K562 (cell line): ENCODE measurements around the gene ACSF3. TPM values are rescaled to one million over a fixed set of nuclear protein-coding genes. Genes with fewer than 3 reads are reported as not detected.

Experiments used
- ATF1 ChIP-seq, 2 experiments: fragments of 450-650 bp in 1 of 2; IDR thresholded peaks; 2 replicates each; pipeline ENCODE4 v1.6.1; 2016; ENCODE audit warnings: missing compliant biosample characterization in 1 of 2, missing genetic modification characterization in 1 of 2
- CEBPG ChIP-seq, 3 experiments: fragments of 200-800 bp in 1 of 3; sonication (Bioruptor generic) in 1 of 3; sonication (generic) in 1 of 3; formaldehyde crosslinking in 1 of 3; IDR thresholded peaks in 2 of 3; conservative IDR thresholded peaks in 1 of 3; 2 replicates each; pipeline versions ENCODE4 v1.6.1 to v1.8.0; 2016 to 2022; ENCODE audit warnings: missing compliant biosample characterization in 2 of 3, missing genetic modification characterization in 2 of 3, mild to moderate bottlenecking in 1 of 3, missing genetic modification reagents in 1 of 3
- EP300 ChIP-seq: IDR thresholded peaks from 2 replicates; pipeline ENCODE4 v1.6.1; 2012; ENCODE audit warnings: low read length, improper control_type of control experiment
- FUS ChIP-seq: fragments of 200-400 bp; formaldehyde crosslinking; optimal IDR thresholded peaks from 2 replicates; pipeline ENCODE3; 2017; ENCODE audit warnings: low read depth, low read length
- HMGN3 ChIP-seq: IDR thresholded peaks from 2 replicates; pipeline ENCODE4 v1.6.1; 2011; ENCODE audit warnings: borderline replicate concordance, low read depth, mild to moderate bottlenecking, mixed read lengths, low read length; ENCODE audit not compliant: insufficient read length; ENCODE audit errors: extremely low read depth
- MEIS2 ChIP-seq: fragments of 450-650 bp; IDR thresholded peaks from 2 replicates; pipeline ENCODE4 v1.6.1; 2014; ENCODE audit warnings: mild to moderate bottlenecking; ENCODE audit not compliant: partially characterized antibody
- MXD1 ChIP-seq: fragments of 250-450 bp; sonication (Bioruptor Pico); IDR thresholded peaks from 2 replicates; pipeline ENCODE4 v1.8.0; 2021; ENCODE audit warnings: borderline replicate concordance, mild to moderate bottlenecking, moderate library complexity; ENCODE audit not compliant: poor library complexity, severe bottlenecking
- NKRF ChIP-seq: fragments of 450-650 bp; IDR thresholded peaks from 2 replicates; pipeline ENCODE4 v1.6.1; 2016; ENCODE audit warnings: borderline replicate concordance
- RBM17 ChIP-seq: fragments of 200-400 bp; formaldehyde crosslinking; IDR thresholded peaks from 2 replicates; pipeline ENCODE4 v1.6.1; 2017; ENCODE audit warnings: low read depth, mild to moderate bottlenecking, low read length, borderline replicate concordance
- ZBTB7A ChIP-seq: IDR thresholded peaks from 2 replicates; pipeline ENCODE4 v1.6.1; 2011; ENCODE audit warnings: low read depth, mild to moderate bottlenecking, low read length, moderate library complexity, borderline replicate concordance; ENCODE audit not compliant: control insufficient read depth
- ZNF121 ChIP-seq: sonication (generic); formaldehyde crosslinking; conservative IDR thresholded peaks from 2 replicates; pipeline ENCODE4 v1.8.0; 2022; ENCODE audit warnings: missing genetic modification reagents
- ZNF133 ChIP-seq: fragments of 250-450 bp; sonication (Bioruptor Pico); IDR thresholded peaks from 2 replicates; pipeline ENCODE4 v1.4.0; 2020; ENCODE audit warnings: mild to moderate bottlenecking
- ZNF140 ChIP-seq: fragments of 250-450 bp; sonication (Bioruptor Pico); IDR thresholded peaks from 2 replicates; pipeline ENCODE4 v1.8.0; 2021; ENCODE audit warnings: moderate library complexity, mild to moderate bottlenecking, inconsistent platforms
- ZNF318 ChIP-seq, 2 experiments: fragments of 450-650 bp; IDR thresholded peaks; 2 replicates each; pipeline ENCODE4 v1.6.1; 2016; ENCODE audit warnings: mild to moderate bottlenecking in 2 of 2, borderline replicate concordance in 1 of 2, low read depth in 1 of 2, moderate library complexity in 1 of 2
- polyA plus RNA-seq, 8 experiments: library from polyadenylated mRNA; depleted of rRNA in 4 of 8; stranded (reverse) in 5 of 8; unstranded in 3 of 8; fragments of >200 nt; fragmentation: Nextera tagmentation in 2 of 8; fragmentation: Illumina TruSeq in 1 of 8; extraction: Ambion mirVana in 2 of 8; extraction: Trizol in 1 of 8; gene quantifications; 2 replicates each; pipeline versions ENCODE4 v1.2.1 to v1.2.3, GENCODE V29; 2011 to 2014; ENCODE audit warnings: inconsistent platforms in 1 of 8, missing spikeins in 1 of 8
- total RNA-seq, 7 experiments: library from RNA; depleted of rRNA in 6 of 7; stranded (reverse); fragments of >200 nt in 6 of 7; fragmentation: Illumina TruSeq in 2 of 7; extraction: Trizol in 2 of 7; gene quantifications; 2 replicates each; pipeline versions ENCODE4 v1.2.1 to v1.2.3, GENCODE V29; 2011 to 2021; ENCODE audit warnings: low replicate concordance in 1 of 7

Gene ACSF3
- total and polyA plus RNA-seq, 9 of the 15 experiments (the other 6 are each of a cell fraction or from before 2014, with no cell fraction given), result 0.77 to 32.8 (median 14.7) TPM

GRCh38 chr16:89170346-89171215 lies 76.9 kb downstream of the ACSF3 start (continued):
- TF ChIP-seq ZNF133, result no peak
- no peak for TF ChIP-seq NKRF
- peak; percentile 10; the same call in 1 of the 2 replicates for TF ChIP-seq ZBTB7A
- TF ChIP-seq ATF1 (CRISPR knock-in tag; IDR thresholded peaks at IDR 0.05), result no peak
- no peak for TF ChIP-seq ATF1 (tag; IDR thresholded peaks at IDR 0.05)
- no peak for TF ChIP-seq HMGN3
- no peak for TF ChIP-seq EP300
- TF ChIP-seq ZNF121 (CRISPR knock-in tag), result no peak
- TF ChIP-seq ZNF140 (CRISPR knock-in tag), result no peak
- TF ChIP-seq MEIS2, result no peak
- TF ChIP-seq RBM17, result no peak
- TF ChIP-seq ZNF318 (IDR thresholded peaks at IDR 0.05; ENCODE audit: borderline replicate concordance in 1 of 2, low read depth in 1 of 2), result no peak
- no peak for TF ChIP-seq CEBPG (CRISPR knock-in tag; IDR thresholded peaks at IDR 0.05)
- no peak for TF ChIP-seq CEBPG (tag; conservative IDR thresholded peaks at IDR 0.05 in 1 of 2, IDR thresholded peaks at IDR 0.05 in 1 of 2)
- TF ChIP-seq FUS, result no peak
- no peak for TF ChIP-seq MXD1 (CRISPR knock-in tag)
